GM19025 (cell line): ENCODE measurements around the gene DNAJC9.

Experiments
- ATAC-seq: cut with Tn5 transposase; IDR thresholded peaks from one replicate; pipeline ENCODE4 v1.9.1; 2021; ENCODE audit warnings: mild to moderate bottlenecking, low read depth, moderate library complexity; ENCODE audit not compliant: unreplicated experiment

DNAJC9 gene

GRCh38 chr10:73205081-73205480 is 42.0 kb downstream of the DNAJC9 start:
- no peak for ATAC-seq
